Nucleus accumbens (tissue), 56 donors: ENCODE data around the gene ABLIM1.

Experiments used
- DNase-seq, 56 donors: peaks; one replicate each; lab custom pipeline; 2025; lab: John Stamatoyannopoulos, UW

ABLIM1 gene

GRCh38 chr10:114477285-114477684, 180.8 kb downstream of the ABLIM1 start:
- no peak for DNase-seq

- DNase-seq = no peak
Measured at GRCh38 chr10:114474989-114475388, 183.1 kb downstream of the ABLIM1 start.

- DNase-seq = no peak
Measured at GRCh38 chr10:114473776-114474175, 184.3 kb downstream of the ABLIM1 start.

- DNase-seq = no peak
Measured at GRCh38 chr10:114472877-114473253, 185.2 kb downstream of the ABLIM1 start.

- no peak for DNase-seq
Measured at GRCh38 chr10:114471906-114472876, 185.9 kb downstream of the ABLIM1 start.

- peak in 37 of 56 donors; percentile 3 to 77 (median 34) for DNase-seq
Measured at GRCh38 chr10:114470956-114471905, 186.8 kb downstream of the ABLIM1 start.

GRCh38 chr10:114470361-114470760, 187.7 kb downstream of the ABLIM1 start:
- no peak for DNase-seq

- peak in 3 of 56 donors; percentile 8 to 24 (median 17) for DNase-seq
Measured at GRCh38 chr10:114458955-114459354, 199.1 kb downstream of the ABLIM1 start.

- DNase-seq = no peak
Measured at GRCh38 chr10:114458216-114458920, 199.7 kb downstream of the ABLIM1 start.

GRCh38 chr10:114453576-114453975, 204.5 kb downstream of the ABLIM1 start:
- DNase-seq = no peak

- no peak for DNase-seq
Measured at GRCh38 chr10:114448897-114449296, 209.2 kb downstream of the ABLIM1 start.

GRCh38 chr10:114445332-114445731, 212.7 kb downstream of the ABLIM1 start:
- no peak for DNase-seq

GRCh38 chr10:114444819-114445218, 213.3 kb downstream of the ABLIM1 start:
- DNase-seq = no peak

- no peak for DNase-seq
Measured at GRCh38 chr10:114442091-114442630, 215.9 kb downstream of the ABLIM1 start.

- no peak for DNase-seq
Measured at GRCh38 chr10:114441107-114441506, 217.0 kb downstream of the ABLIM1 start.

GRCh38 chr10:114437473-114438292, 220.4 kb downstream of the ABLIM1 start:
- no peak for DNase-seq

GRCh38 chr10:114436941-114437340, 221.1 kb downstream of the ABLIM1 start:
- no peak for DNase-seq

GRCh38 chr10:114432566-114433093, 225.4 kb downstream of the ABLIM1 start:
- no peak for DNase-seq
